Lower leg skin (tissue), 3 donors: Measurements from ENCODE around the gene SLK.

ENCODE experiments used
- CTCF ChIP-seq, 3 donors: fragments of 450-650 bp; IDR thresholded peaks; one replicate each; pipeline ENCODE4 v1.5.1; 2016; ENCODE audit warnings: antibody characterized with exemption in 3 of 3, mild to moderate bottlenecking in 3 of 3, moderate library complexity in 2 of 3
- POLR2A ChIP-seq, 2 donors: fragments of 450-650 bp; IDR thresholded peaks; one replicate each; pipeline ENCODE4 v1.6.1; 2016 to 2017; ENCODE audit warnings: antibody characterized with exemption in 2 of 2, mild to moderate bottlenecking in 1 of 2, moderate library complexity in 1 of 2

DNA sequence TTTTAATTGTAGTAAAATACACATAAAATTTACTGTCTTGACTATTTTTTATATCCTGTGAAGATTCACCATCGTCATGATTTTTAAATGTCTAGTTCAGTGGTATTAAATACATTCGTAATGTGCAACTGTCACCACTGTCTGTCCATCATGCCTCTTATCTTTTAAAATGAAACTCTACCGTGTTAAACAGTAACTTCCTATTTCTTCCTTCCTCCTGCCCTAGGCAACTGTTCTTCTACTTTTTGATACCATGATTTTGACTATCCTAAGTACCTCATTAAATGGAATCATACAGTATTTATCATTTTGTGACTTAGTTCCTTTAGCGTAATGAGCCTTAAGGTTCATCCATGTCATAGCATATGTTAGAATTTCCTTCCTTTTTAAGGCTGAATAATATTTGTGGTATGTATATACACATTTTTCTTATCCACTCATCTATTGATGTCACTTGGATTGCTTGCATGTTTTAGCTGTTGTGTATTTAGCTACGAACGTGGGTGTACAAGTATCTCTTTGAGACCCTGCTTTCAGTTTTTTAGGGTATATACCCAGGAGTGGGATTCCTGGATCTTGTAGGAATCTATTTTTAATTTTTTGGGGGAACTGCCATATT lies 13.5 kb downstream of the SLK start:
- TF ChIP-seq CTCF (IDR thresholded peaks at IDR 0.05), result no peak
- TF ChIP-seq POLR2A (IDR thresholded peaks at IDR 0.05), result no peak
